H1 (cell line): ENCODE data around the gene BTD. TPM values are rescaled to one million over a fixed set of nuclear protein-coding genes. Genes with fewer than 3 reads are reported as not detected.

Experiments used
- CTCF ChIA-PET: fragments of 300-600 bp; sonication (Branson Sonifier 250); formaldehyde crosslinking; loops from one replicate; lab custom pipeline; 2021; ENCODE audit not compliant: partially characterized antibody; lab: Charles Lee
- POLR2A ChIA-PET: fragments of 300-600 bp; sonication (Branson Sonifier 250); formaldehyde crosslinking; loops from one replicate; lab custom pipeline; 2021; ENCODE audit warnings: inconsistent platforms; ENCODE audit not compliant: partially characterized antibody; lab: Charles Lee
- DNase-seq, 2 experiments: peaks; one replicate each; pipeline versions ENCODE4 v3.0.0 to v3.0.0-alpha.2; 2010 to 2022; ENCODE audit warnings: low spot score in 2 of 2, low read depth in 1 of 2, mixed read lengths in 1 of 2
- FAIRE-seq: peaks from 2 replicates; lab custom pipeline; 2011; peaks lifted over from hg19 to GRCh38; lab: Jason Lieb, UNC
- H2AFZ ChIP-seq: 2 replicates; pipeline ENCODE4 v1.8.1; 2012; ENCODE audit warnings: low read length, inconsistent platforms
- H2AK5ac ChIP-seq: 2 replicates; pipeline ENCODE4 v1.6.1; 2013; ENCODE audit warnings: low read depth, low read length
- H2BK120ac ChIP-seq: replicated peaks from 2 replicates; pipeline ENCODE3; 2013; ENCODE audit warnings: low read depth, low read length, inconsistent platforms
- H2BK12ac ChIP-seq: 2 replicates; pipeline ENCODE4 v1.6.1; 2013; ENCODE audit warnings: low read depth, low read length
- H2BK15ac ChIP-seq: 2 replicates; pipeline ENCODE4 v1.6.1; 2013; ENCODE audit warnings: low read length
- H2BK20ac ChIP-seq: 2 replicates; pipeline ENCODE4 v1.6.1; 2013; ENCODE audit warnings: low read length
- H2BK5ac ChIP-seq: 2 replicates; pipeline ENCODE4 v1.6.1; 2013; ENCODE audit warnings: low read depth, low read length
- H3K14ac ChIP-seq: 2 replicates; pipeline ENCODE4 v1.6.1; 2013; ENCODE audit warnings: inconsistent platforms; ENCODE audit not compliant: insufficient read length
- H3K18ac ChIP-seq: 2 replicates; pipeline ENCODE4 v1.6.1; 2013; ENCODE audit warnings: low read length; ENCODE audit errors: extremely low read depth
- H3K23ac ChIP-seq: 2 replicates; pipeline ENCODE4 v1.6.1; 2013; ENCODE audit warnings: inconsistent platforms; ENCODE audit not compliant: insufficient read length
- H3K23me2 ChIP-seq: 2 replicates; pipeline ENCODE4 v1.6.1; 2013; ENCODE audit warnings: low read depth, low read length
- H3K27ac ChIP-seq: 2 replicates; pipeline ENCODE4 v1.6.1; 2011; ENCODE audit warnings: low read depth, low read length, inconsistent platforms
- H3K27me3 ChIP-seq, 4 experiments: replicated peaks in 1 of 4; 1 replicate in 1 of 4; 2 replicates in 3 of 4; pipeline versions ENCODE4 v1.6.1 to v1.8.1; 2011 to 2013; ENCODE audit warnings: low read length in 3 of 4, mild to moderate bottlenecking in 3 of 4, inconsistent platforms in 2 of 4, mixed read lengths in 2 of 4, moderate library complexity in 1 of 4; ENCODE audit not compliant: control insufficient read depth in 3 of 4, insufficient read depth in 3 of 4; ENCODE audit errors: extremely low read depth in 1 of 4
- H3K36me3 ChIP-seq, 4 experiments: 2 replicates each; pipeline versions ENCODE4 v1.6.1 to v1.8.1; 2011 to 2013; ENCODE audit warnings: mild to moderate bottlenecking in 4 of 4, low read length in 3 of 4, moderate library complexity in 2 of 4, control low read depth in 1 of 4, inconsistent platforms in 1 of 4; ENCODE audit not compliant: insufficient read depth in 4 of 4, control insufficient read depth in 2 of 4
- H3K4ac ChIP-seq: replicated peaks from 2 replicates; pipeline ENCODE3; 2013; ENCODE audit warnings: low read length, low read depth, mixed read lengths, inconsistent platforms; ENCODE audit not compliant: insufficient read length
- H3K4me1 ChIP-seq, 4 experiments: replicated peaks in 1 of 4; 1 replicate in 1 of 4; 2 replicates in 3 of 4; pipeline versions ENCODE4 v1.6.1 to v1.8.1; 2011 to 2013; ENCODE audit warnings: low read length in 3 of 4, inconsistent platforms in 2 of 4, mixed read lengths in 1 of 4; ENCODE audit not compliant: insufficient read depth in 4 of 4, control insufficient read depth in 3 of 4
- H3K4me2 ChIP-seq, 2 experiments: 2 replicates each; pipeline versions ENCODE4 v1.6.1 to v1.8.1; 2011 to 2013; ENCODE audit warnings: low read depth in 2 of 2, low read length in 2 of 2, control low read depth in 1 of 2, inconsistent platforms in 1 of 2, mild to moderate bottlenecking in 1 of 2; ENCODE audit not compliant: insufficient read depth in 1 of 2
- H3K4me3 ChIP-seq, 4 experiments: fragments of 200-600, 300-600 bp in 1 of 4; sonication (generic), shearing (Covaris generic), sonication (Bioruptor Twin) in 1 of 4; 2 replicates each; pipeline versions ENCODE4 v1.5.1 to v1.8.1; 2011 to 2016; ENCODE audit warnings: low read length in 4 of 4, low read depth in 3 of 4, control low read depth in 2 of 4, inconsistent platforms in 2 of 4, mild to moderate bottlenecking in 2 of 4, mixed read lengths in 1 of 4, moderate library complexity in 1 of 4; ENCODE audit not compliant: insufficient read depth in 2 of 4; ENCODE audit errors: extremely low read depth in 1 of 4
- H3K56ac ChIP-seq: replicated peaks from 2 replicates; pipeline ENCODE3; 2013; ENCODE audit warnings: low read depth, mild to moderate bottlenecking, mixed read lengths, low read length, inconsistent platforms; ENCODE audit not compliant: insufficient read length
- H3K79me1 ChIP-seq: 2 replicates; pipeline ENCODE4 v1.6.1; 2013; ENCODE audit warnings: low read depth, low read length, control low read depth
- H3K79me2 ChIP-seq, 2 experiments: 2 replicates each; pipeline versions ENCODE4 v1.6.1 to v1.8.1; 2012 to 2013; ENCODE audit warnings: low read length in 2 of 2, mild to moderate bottlenecking in 2 of 2, inconsistent platforms in 1 of 2; ENCODE audit not compliant: insufficient read depth in 2 of 2, control insufficient read depth in 1 of 2
- H3K9ac ChIP-seq, 4 experiments: replicated peaks in 1 of 4; 1 replicate in 1 of 4; 2 replicates in 3 of 4; pipeline versions ENCODE4 v1.6.1 to v1.8.1; 2011 to 2013; ENCODE audit warnings: low read depth in 3 of 4, low read length in 3 of 4, control low read depth in 2 of 4, mild to moderate bottlenecking in 2 of 4, moderate library complexity in 2 of 4, inconsistent platforms in 1 of 4; ENCODE audit errors: extremely low read depth in 1 of 4
- H3K9me3 ChIP-seq, 2 experiments: 2 replicates each; pipeline versions ENCODE4 v1.6.1 to v1.8.1; 2012 to 2013; ENCODE audit warnings: mild to moderate bottlenecking in 2 of 2, moderate library complexity in 2 of 2, control low read depth in 1 of 2, inconsistent platforms in 1 of 2, low read depth in 1 of 2, low read length in 1 of 2, mixed read lengths in 1 of 2; ENCODE audit not compliant: insufficient read depth in 2 of 2
- H4K20me1 ChIP-seq, 2 experiments: replicated peaks in 1 of 2; 2 replicates each; pipeline versions ENCODE3 to v1.8.1; 2011 to 2013; ENCODE audit warnings: inconsistent platforms in 2 of 2, low read length in 2 of 2, mild to moderate bottlenecking in 1 of 2; ENCODE audit not compliant: insufficient read depth in 2 of 2, control insufficient read depth in 1 of 2
- H4K5ac ChIP-seq: 2 replicates; pipeline ENCODE4 v1.6.1; 2013; ENCODE audit warnings: low read length, low read depth, mixed read lengths, inconsistent platforms; ENCODE audit not compliant: insufficient read length
- H4K8ac ChIP-seq: 2 replicates; pipeline ENCODE4 v1.8.0; 2013; ENCODE audit warnings: mild to moderate bottlenecking, moderate library complexity, low read length, inconsistent platforms; ENCODE audit not compliant: insufficient read depth; ENCODE audit errors: extremely low read depth
- H4K91ac ChIP-seq: replicated peaks from 2 replicates; pipeline ENCODE3; 2013; ENCODE audit warnings: low read length, mixed read lengths, inconsistent platforms; ENCODE audit not compliant: insufficient read length
- BRCA1 ChIP-seq: IDR thresholded peaks from 2 replicates; pipeline ENCODE4 v1.6.1; 2012; ENCODE audit warnings: low read depth, low read length, improper control_type of control experiment
- CBX5 ChIP-seq: fragments of 300-800, 300-1000 bp; sonication (generic); IDR thresholded peaks from 2 replicates; pipeline ENCODE4 v1.7.1; 2016; ENCODE audit warnings: antibody characterized with exemption, low read length, low read depth
- CBX8 ChIP-seq: fragments of 300-800, 300-1000 bp; sonication (generic); IDR thresholded peaks from 2 replicates; pipeline ENCODE4 v1.7.1; 2016; ENCODE audit warnings: low read depth, low read length, borderline replicate concordance
- HDAC6 ChIP-seq: IDR thresholded peaks from one replicate; pipeline ENCODE4 v1.7.1; 2012; ENCODE audit warnings: low read depth, mild to moderate bottlenecking, inconsistent platforms, low read length, moderate library complexity
- KDM5A ChIP-seq: fragments of 200-600 bp; IDR thresholded peaks from 2 replicates; pipeline ENCODE4 v1.7.1; 2012; ENCODE audit warnings: mild to moderate bottlenecking, low read length, inconsistent platforms, mixed read lengths
- NANOG ChIP-seq: IDR thresholded peaks from 2 replicates; pipeline ENCODE4 v1.6.1; 2011; ENCODE audit warnings: low read length, low read depth, mild to moderate bottlenecking, inconsistent platforms; ENCODE audit not compliant: insufficient read depth, poor library complexity, severe bottlenecking
- POLR2A ChIP-seq, 2 experiments: IDR thresholded peaks; 1 replicate in 1 of 2; 2 replicates in 1 of 2; pipeline ENCODE4 v1.6.1; 2011; ENCODE audit warnings: low read depth in 2 of 2, low read length in 2 of 2, mild to moderate bottlenecking in 2 of 2; ENCODE audit errors: control extremely low read depth in 1 of 2
- RFX5 ChIP-seq: IDR thresholded peaks from 2 replicates; pipeline ENCODE4 v1.6.1; 2011; ENCODE audit warnings: low read depth, low read length, improper control_type of control experiment, borderline replicate concordance
- SAP30 ChIP-seq: fragments of 300-600 bp; sonication (generic); IDR thresholded peaks from 2 replicates; pipeline ENCODE4 v1.7.1; 2012; ENCODE audit warnings: low read length, moderate library complexity, mild to moderate bottlenecking, inconsistent platforms; ENCODE audit not compliant: insufficient read depth, insufficient replicate concordance
- SP1 ChIP-seq: IDR thresholded peaks from 2 replicates; pipeline ENCODE4 v1.6.1; 2011; ENCODE audit warnings: low read depth, low read length
- SP4 ChIP-seq: IDR thresholded peaks from 2 replicates; pipeline ENCODE4 v1.6.1; 2012; ENCODE audit warnings: low read length, inconsistent platforms
- SRF ChIP-seq: IDR thresholded peaks from 2 replicates; pipeline ENCODE4 v1.6.1; 2011; ENCODE audit warnings: mild to moderate bottlenecking, low read depth, low read length, moderate library complexity
- USF2 ChIP-seq: IDR thresholded peaks from 2 replicates; pipeline ENCODE4 v1.6.1; 2011; ENCODE audit warnings: low read length, improper control_type of control experiment
- WGBS, 2 experiments: shearing (Covaris generic) in 1 of 2; methylation state at CpG; one replicate each; pipeline versions ENCODE4 v1.1.6 to v1.1.7; 2013 to 2015; ENCODE audit warnings: low lambda C conversion rate in 2 of 2, mixed read lengths in 2 of 2, inconsistent platforms in 1 of 2, low coverage in 1 of 2, missing lambda C conversion rate in 1 of 2; ENCODE audit not compliant: insufficient replicate concordance in 2 of 2, insufficient coverage in 1 of 2, insufficient read length in 1 of 2; ENCODE audit errors: extremely low coverage in 1 of 2, missing lambda C conversion rate in 1 of 2; 5-methylcytosine and 5-hydroxymethylcytosine counted together
- polyA plus RNA-seq, 7 experiments: library from polyadenylated mRNA; depleted of rRNA in 3 of 7; stranded (reverse) in 5 of 7; unstranded in 2 of 7; fragments of >200 nt in 5 of 7; fragments of 200-250 nt in 2 of 7; gene quantifications; 1 replicate in 5 of 7; 2 replicates in 1 of 7; 4 replicates in 1 of 7; pipeline versions ENCODE4 v1.2.1 to v1.2.3, GENCODE V29; 2011 to 2013; ENCODE audit warnings: missing spikeins in 2 of 7, mixed read lengths in 2 of 7
- total RNA-seq: library from RNA; stranded (reverse); fragmentation: NEBNext Ultra II Directional; extraction: Animal tissue kit (Norgen Biotek cat#: 25700); gene quantifications from 2 replicates; pipeline ENCODE4 v1.2.1, GENCODE V29; 2021

BTD gene
- total and polyA plus RNA-seq, 2 of the 8 experiments (the other 6 are each of a cell fraction or from before 2014, with no cell fraction given), result 21.8 to 36.7 TPM

GRCh38 chr3:15647611-15648167 is 46.1 kb downstream of the BTD start:
- H3K23me2 ChIP-seq, result no peaks in the 10 kb centered on the region
- H2BK120ac ChIP-seq, result no peak overlapping the region
- no peak overlapping the region for H3K4ac ChIP-seq
- FAIRE-seq, result no peak
- H3K18ac ChIP-seq, result no peak overlapping the region
- H3K14ac ChIP-seq, result no peak overlapping the region
- no peaks in the 10 kb centered on the region; a peak in 1 of 7 replicates for H3K27me3 ChIP-seq
- H2BK5ac ChIP-seq, result no peak overlapping the region
- H2AFZ ChIP-seq, result no peak overlapping the region
- H4K20me1 ChIP-seq, result no peaks in the 10 kb centered on the region
- no peak overlapping the region for H4K5ac ChIP-seq
- H3K4me3 ChIP-seq, result no peak overlapping the region
- H3K27ac ChIP-seq, result no peak overlapping the region
- no peak overlapping the region for H2BK15ac ChIP-seq
- no peak overlapping the region for H3K56ac ChIP-seq
- H3K23ac ChIP-seq, result no peak overlapping the region
- no peak overlapping the region for H2BK20ac ChIP-seq
- H2AK5ac ChIP-seq, result no peak overlapping the region
- 74% methylated on average over 4 of the region's 4 CpGs; no CpG with 5 or more reads in 1 of the 2 experiments for WGBS, 2 experiments
- no peaks in the 10 kb centered on the region for H3K79me1 ChIP-seq
- CTCF ChIA-PET, result interaction anchor here (1.3 kb wide), 1 partner anchor 40 kb away, joined by 3 read pairs; no protein-coding TSS in a partner anchor
- no peak overlapping the region for H2BK12ac ChIP-seq
- no peak for DNase-seq
- H3K4me2 ChIP-seq, result no peak overlapping the region
- H3K9ac ChIP-seq, result no peak overlapping the region
- POLR2A ChIA-PET, result interaction anchor here (1.6 kb wide), 1 partner anchor 46 kb away, joined by 4 read pairs; the partner anchor contains the start of genes BTD and HACL1
- no peaks in the 10 kb centered on the region for H3K79me2 ChIP-seq
- no peaks in the 10 kb centered on the region for H3K9me3 ChIP-seq
- no peak overlapping the region for H4K91ac ChIP-seq
- peaks cover 0 to 4% (median 2%) of the 10 kb centered on the region in 4 experiments; a peak in 2 of 7 replicates for H3K4me1 ChIP-seq
- no peak overlapping the region for H4K8ac ChIP-seq
- H3K36me3 ChIP-seq, result peaks cover 0 to 4% (median 2%) of the 10 kb centered on the region in 4 experiments; a peak in 3 of 8 replicates
- no peak for TF ChIP-seq SAP30
- no peak for TF ChIP-seq KDM5A
- no peak for TF ChIP-seq SP1
- TF ChIP-seq CBX8, result no peak
- no peak for TF ChIP-seq CBX5
- no peak for TF ChIP-seq BRCA1
- TF ChIP-seq POLR2A (IDR thresholded peaks at IDR 0.05; ENCODE audit: control extremely low read depth in 1 of 2, low read depth in 2 of 2, low read length in 2 of 2), result no peak
- no peak for TF ChIP-seq SP4
- no peak for TF ChIP-seq SRF
- no peak for TF ChIP-seq NANOG
- TF ChIP-seq USF2, result no peak
- no peak for TF ChIP-seq HDAC6
- no peak for TF ChIP-seq RFX5
